Measurements from ENCODE around the gene RAPGEF4.

GRCh38 chr2:172931256-172931894 is 195.7 kb downstream of the RAPGEF4 start:
- TF ChIP-seq CTCF (IDR thresholded peaks at IDR 0.05; ENCODE audit: borderline replicate concordance, extremely low read depth, low read length, poor library complexity, severe bottlenecking) (no peak), EZH2 (IDR thresholded peaks at IDR 0.05; ENCODE audit: borderline replicate concordance, low read depth, low read length, severe bottlenecking) (no peak)

All from DND-41 (cell line).